Fibroblast of lung (primary cell): ENCODE measurements around the gene EFCAB7.

Source experiments
- CTCF ChIP-seq, 2 donors: IDR thresholded peaks in 1 of 2; conservative IDR thresholded peaks in 1 of 2; 1 replicate in 1 of 2; 2 replicates in 1 of 2; pipeline ENCODE4 v1.5.1; 2011 to 2012; ENCODE audit warnings: low read length in 2 of 2, control low read depth in 1 of 2, inconsistent platforms in 1 of 2, low read depth in 1 of 2, mild to moderate bottlenecking in 1 of 2
- EZH2 ChIP-seq: IDR thresholded peaks from 2 replicates; pipeline ENCODE4 v1.5.1; 2012; ENCODE audit warnings: low read length, control low read depth, mild to moderate bottlenecking; ENCODE audit errors: missing control alignments

GRCh38 chr1:63620671-63621070 is 97.3 kb downstream of the EFCAB7 start:
- no peak for TF ChIP-seq CTCF (conservative IDR thresholded peaks at IDR 0.05 in 1 of 2, IDR thresholded peaks at IDR 0.05 in 1 of 2; ENCODE audit: low read depth in 1 of 2, low read length in 2 of 2)
- TF ChIP-seq EZH2: no peak
